ENCODE data around the gene IFI6. TPM values are rescaled to one million over a fixed set of nuclear protein-coding genes. Genes with fewer than 3 reads are reported as not detected.

Gene IFI6
- total and polyA plus RNA-seq, 2 of the 8 experiments (the other 6 are each of a cell fraction or from before 2014, with no cell fraction given), result 6.1 to 13.2 TPM

- 92% methylated on average over 5 of the region's 5 CpGs; no CpG with 5 or more reads in 1 of the 2 experiments for WGBS, 2 experiments (ENCODE audit: extremely low coverage in 1 of 2, insufficient coverage in 1 of 2, insufficient read length in 1 of 2, insufficient replicate concordance in 2 of 2, low coverage in 1 of 2, low lambda C conversion rate in 2 of 2, missing lambda C conversion rate in 1 of 2)
- no peak for FAIRE-seq
- no peak for TF ChIP-seq TBP (IDR thresholded peaks at IDR 0.05; ENCODE audit: low read depth, low read length)
- no peak for TF ChIP-seq SP4 (IDR thresholded peaks at IDR 0.05; ENCODE audit: low read length)
- no peak for TF ChIP-seq SRF (IDR thresholded peaks at IDR 0.05; ENCODE audit: low read depth, low read length)
- TF ChIP-seq POLR2AphosphoS5 (IDR thresholded peaks at IDR 0.05; ENCODE audit: low read depth, low read length), result no peak
- no peak for TF ChIP-seq FOSL1 (IDR thresholded peaks at IDR 0.05; ENCODE audit: insufficient read depth, low read depth, low read length)
- no peak for TF ChIP-seq ASH2L (IDR thresholded peaks at IDR 0.05; ENCODE audit: low read length)
- no peak for TF ChIP-seq RAD21 (IDR thresholded peaks at IDR 0.05 in 1 of 2, conservative IDR thresholded peaks at IDR 0.05 in 1 of 2; ENCODE audit: low read depth in 2 of 2, low read length in 2 of 2)
- TF ChIP-seq CEBPB (IDR thresholded peaks at IDR 0.05; ENCODE audit: low read depth, low read length), result no peak
- no peak for TF ChIP-seq HDAC6 (IDR thresholded peaks at IDR 0.05; ENCODE audit: low read depth, low read length)
- no peak for TF ChIP-seq SIN3A (conservative IDR thresholded peaks at IDR 0.05 in 1 of 2, IDR thresholded peaks at IDR 0.05 in 1 of 2; ENCODE audit: low read depth in 1 of 2, low read length in 2 of 2)
- TF ChIP-seq, protein P1, sequence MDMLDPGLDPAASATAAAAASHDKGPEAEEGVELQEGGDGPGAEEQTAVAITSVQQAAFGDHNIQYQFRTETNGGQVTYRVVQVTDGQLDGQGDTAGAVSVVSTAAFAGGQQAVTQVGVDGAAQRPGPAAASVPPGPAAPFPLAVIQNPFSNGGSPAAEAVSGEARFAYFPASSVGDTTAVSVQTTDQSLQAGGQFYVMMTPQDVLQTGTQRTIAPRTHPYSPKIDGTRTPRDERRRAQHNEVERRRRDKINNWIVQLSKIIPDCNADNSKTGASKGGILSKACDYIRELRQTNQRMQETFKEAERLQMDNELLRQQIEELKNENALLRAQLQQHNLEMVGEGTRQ (IDR thresholded peaks at IDR 0.05; ENCODE audit: low read length), result no peak
- TF ChIP-seq GABPA (IDR thresholded peaks at IDR 0.05; ENCODE audit: borderline replicate concordance, insufficient read depth, low read length), result no peak
Observed at GRCh38 chr1:27638047-27638734, 33.8 kb downstream of the IFI6 start.

More at GRCh38 chr1:27638047-27638734, 33.8 kb downstream of the IFI6 start:
- Histone ChIP-seq H2AFZ (ENCODE audit: low read length) (no peak overlapping the region), H2AK5ac (ENCODE audit: low read depth, low read length) (no peak overlapping the region), H3K18ac (ENCODE audit: extremely low read depth, low read length) (no peak overlapping the region), H2BK5ac (ENCODE audit: low read depth, low read length) (no peak overlapping the region), H3K23me2 (ENCODE audit: low read depth, low read length) (peaks cover 6% of the 10 kb centered on the region; the same call in 1 of the 2 replicates), H4K5ac (ENCODE audit: insufficient read length, low read depth, low read length) (no peak overlapping the region), H3K79me1 (ENCODE audit: low read depth, low read length) (no peaks in the 10 kb centered on the region), H4K8ac (ENCODE audit: extremely low read depth, insufficient read depth, low read length) (no peak overlapping the region), H3K4me3 (ENCODE audit: extremely low read depth in 1 of 4, insufficient read depth in 2 of 4, low read depth in 3 of 4, low read length in 4 of 4) (no peak overlapping the region), H4K91ac (replicated peaks; ENCODE audit: insufficient read length, low read length) (no peak overlapping the region), H2BK15ac (ENCODE audit: low read length) (no peak overlapping the region), H2BK20ac (ENCODE audit: low read length) (no peak overlapping the region), H3K27me3 (replicated peaks in 1 of 4; ENCODE audit: control insufficient read depth in 3 of 4, extremely low read depth in 1 of 4, insufficient read depth in 3 of 4, low read length in 3 of 4) (peaks cover 18 to 27% (median 26%) of the 10 kb centered on the region in 4 experiments), H3K27ac (ENCODE audit: low read depth, low read length) (no peak overlapping the region), H3K4me1 (replicated peaks in 1 of 4; ENCODE audit: control insufficient read depth in 3 of 4, insufficient read depth in 4 of 4, low read length in 3 of 4) (peaks cover 0 to 3% (median 0%) of the 10 kb centered on the region in 4 experiments; a peak in 3 of 7 replicates), H3K4me2 (ENCODE audit: insufficient read depth in 1 of 2, low read depth in 2 of 2, low read length in 2 of 2) (no peak overlapping the region), H3K36me3 (ENCODE audit: control insufficient read depth in 2 of 4, insufficient read depth in 4 of 4, low read length in 3 of 4) (no peaks in the 10 kb centered on the region), H3K9ac (replicated peaks in 1 of 4; ENCODE audit: extremely low read depth in 1 of 4, low read depth in 3 of 4, low read length in 3 of 4) (no peak overlapping the region), H2BK120ac (replicated peaks; ENCODE audit: low read depth, low read length) (no peak overlapping the region), H3K79me2 (ENCODE audit: control insufficient read depth in 1 of 2, insufficient read depth in 2 of 2, low read length in 2 of 2) (no peaks in the 10 kb centered on the region), H3K4ac (replicated peaks; ENCODE audit: insufficient read length, low read depth, low read length) (no peak overlapping the region), H4K20me1 (replicated peaks in 1 of 2; ENCODE audit: control insufficient read depth in 1 of 2, insufficient read depth in 2 of 2, low read length in 2 of 2) (no peaks in the 10 kb centered on the region), H3K14ac (ENCODE audit: insufficient read length) (no peak overlapping the region), H3K56ac (replicated peaks; ENCODE audit: insufficient read length, low read depth, low read length) (no peak overlapping the region), H3K9me3 (ENCODE audit: insufficient read depth in 2 of 2, low read depth in 1 of 2, low read length in 1 of 2) (no peaks in the 10 kb centered on the region), H2BK12ac (ENCODE audit: low read depth, low read length) (no peak overlapping the region), H3K23ac (ENCODE audit: insufficient read length) (no peak overlapping the region)
- CTCF ChIA-PET (ENCODE audit: partially characterized antibody), result interaction anchor here (0.6 to 4.2 kb wide), 9 partner anchors 9 to 32 kb away, joined by 3 to 20 read pairs (median 4); no protein-coding TSS in a partner anchor
- POLR2A ChIA-PET (ENCODE audit: partially characterized antibody), result interaction anchor here (1.3 kb wide), 1 partner anchor 25 kb away, joined by 4 read pairs; no protein-coding TSS in a partner anchor
- no peak for DNase-seq (ENCODE audit: low read depth in 1 of 2, low spot score in 2 of 2)

Data from H1 (cell line).